GM12873 (cell line): ENCODE results near the gene NAXD.
A peak's percentile ranks its signal among the peaks of the same experiment; 100 is the strongest.

Experiments used
- TF ChIP-seq, protein P1 (sequence below): IDR thresholded peaks from 2 replicates; pipeline ENCODE4 v1.5.1; 2012; ENCODE audit warnings: low read depth, mild to moderate bottlenecking, moderate library complexity, low read length, control low read depth; ENCODE audit not compliant: insufficient read depth; ENCODE audit errors: missing control alignments

NAXD gene

GRCh38 chr13:110583178-110583865, 32.0 kb upstream of the NAXD start:
- TF ChIP-seq, protein P1, sequence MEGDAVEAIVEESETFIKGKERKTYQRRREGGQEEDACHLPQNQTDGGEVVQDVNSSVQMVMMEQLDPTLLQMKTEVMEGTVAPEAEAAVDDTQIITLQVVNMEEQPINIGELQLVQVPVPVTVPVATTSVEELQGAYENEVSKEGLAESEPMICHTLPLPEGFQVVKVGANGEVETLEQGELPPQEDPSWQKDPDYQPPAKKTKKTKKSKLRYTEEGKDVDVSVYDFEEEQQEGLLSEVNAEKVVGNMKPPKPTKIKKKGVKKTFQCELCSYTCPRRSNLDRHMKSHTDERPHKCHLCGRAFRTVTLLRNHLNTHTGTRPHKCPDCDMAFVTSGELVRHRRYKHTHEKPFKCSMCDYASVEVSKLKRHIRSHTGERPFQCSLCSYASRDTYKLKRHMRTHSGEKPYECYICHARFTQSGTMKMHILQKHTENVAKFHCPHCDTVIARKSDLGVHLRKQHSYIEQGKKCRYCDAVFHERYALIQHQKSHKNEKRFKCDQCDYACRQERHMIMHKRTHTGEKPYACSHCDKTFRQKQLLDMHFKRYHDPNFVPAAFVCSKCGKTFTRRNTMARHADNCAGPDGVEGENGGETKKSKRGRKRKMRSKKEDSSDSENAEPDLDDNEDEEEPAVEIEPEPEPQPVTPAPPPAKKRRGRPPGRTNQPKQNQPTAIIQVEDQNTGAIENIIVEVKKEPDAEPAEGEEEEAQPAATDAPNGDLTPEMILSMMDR, result no peak

- TF ChIP-seq, protein P1, result no peak
These were observed 25.5 kb upstream of the NAXD start for GRCh38 chr13:110589793-110590390.

DNA sequence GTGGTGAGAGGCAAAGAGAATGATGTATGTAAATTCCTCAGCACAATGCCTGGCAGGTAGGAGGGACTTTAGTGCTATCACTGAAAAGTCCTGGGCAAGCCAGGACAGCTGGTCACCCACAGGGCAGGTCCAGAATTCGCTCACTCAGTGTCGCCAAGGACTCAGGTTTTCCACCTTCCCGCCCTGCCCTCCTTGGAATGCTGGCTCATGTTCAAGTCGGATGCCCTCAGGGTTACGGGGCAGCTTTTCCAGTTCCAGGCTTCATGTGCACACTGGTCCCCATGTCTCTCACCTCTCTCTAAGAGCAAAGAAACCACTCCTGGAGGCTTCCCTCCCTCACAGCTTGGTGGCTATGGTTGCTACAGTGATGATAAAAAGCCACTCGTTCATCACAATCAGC, 24.8 kb upstream of the NAXD start:
- TF ChIP-seq, protein P1, result no peak

DNA sequence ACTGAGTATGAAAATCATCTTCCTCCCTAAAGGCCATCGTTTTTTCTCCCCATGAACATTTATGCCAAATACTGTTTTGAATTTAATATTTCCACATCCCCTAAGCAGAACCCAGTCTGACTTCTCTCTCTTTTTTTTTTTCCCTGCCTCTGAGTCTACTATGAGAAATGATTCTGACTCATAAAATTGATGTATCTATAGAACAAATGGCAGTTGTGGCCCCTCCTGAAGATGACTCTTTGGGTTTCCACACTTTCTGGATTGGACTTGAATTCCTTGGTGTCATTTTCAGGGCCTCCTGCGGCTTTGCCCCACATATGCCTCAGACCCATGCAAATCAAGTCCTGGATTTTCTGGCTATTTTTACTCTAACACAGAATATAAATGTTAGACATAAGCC, 22.7 kb upstream of the NAXD start:
- TF ChIP-seq, protein P1, result no peak

- TF ChIP-seq, protein P1, result peak; percentile 62
These were observed 21.8 kb upstream of the NAXD start for GRCh38 chr13:110593430-110594130.

- TF ChIP-seq, protein P1, result no peak
These were observed 18.2 kb upstream of the NAXD start for GRCh38 chr13:110597041-110597689.
